GM12891 (cell line): ENCODE data around the gene EHD1.
A peak's percentile ranks its signal among the peaks of the same experiment; 100 is the strongest.

Experiments used
- PAX5 ChIP-seq: IDR thresholded peaks from 2 replicates; pipeline ENCODE4 v1.6.1; 2011; ENCODE audit warnings: low read length, moderate library complexity, mild to moderate bottlenecking; ENCODE audit not compliant: insufficient read depth, severe bottlenecking
- POLR2A ChIP-seq: IDR thresholded peaks from 2 replicates; pipeline ENCODE4 v1.6.1; 2011; ENCODE audit warnings: low read depth, low read length, control low read depth
- POLR2AphosphoS5 ChIP-seq: IDR thresholded peaks from 2 replicates; pipeline ENCODE4 v1.6.1; 2011; ENCODE audit warnings: low read depth, low read length, control low read depth
- POU2F2 ChIP-seq: IDR thresholded peaks from 2 replicates; pipeline ENCODE4 v1.6.1; 2011; ENCODE audit warnings: low read depth, mild to moderate bottlenecking, control low read depth, low read length, moderate library complexity
- SPI1 ChIP-seq: IDR thresholded peaks from 2 replicates; pipeline ENCODE4 v1.6.1; 2011; ENCODE audit warnings: low read depth, low read length, control low read depth
- TAF1 ChIP-seq: IDR thresholded peaks from 2 replicates; pipeline ENCODE4 v1.6.1; 2011; ENCODE audit warnings: low read depth, low read length, control low read depth

DNA sequence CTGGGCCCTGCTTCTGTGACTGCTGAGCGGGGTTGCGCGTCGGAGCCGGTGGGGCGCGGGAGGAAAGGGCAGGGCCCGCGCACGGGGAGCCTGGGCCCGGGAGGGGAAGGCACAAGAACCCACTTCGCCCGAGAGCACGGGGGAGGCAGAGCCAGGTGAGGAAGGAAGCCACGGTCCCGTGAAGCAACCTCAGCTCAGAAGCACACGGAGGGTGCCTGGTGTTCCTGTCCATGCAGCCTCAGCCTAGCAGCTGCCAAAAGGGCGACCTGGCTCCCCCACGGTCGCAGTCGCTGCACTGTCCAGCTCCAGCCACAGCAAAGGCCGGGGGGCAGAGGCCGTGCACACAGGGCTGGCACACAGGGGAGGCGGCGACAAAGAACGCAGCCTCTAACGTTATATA lies 24.7 kb downstream of the EHD1 start:
- TF ChIP-seq POLR2AphosphoS5 = peak; percentile 15; the same call in 1 of the 2 replicates
- no peak for TF ChIP-seq POLR2A
- TF ChIP-seq SPI1 = no peak
- no peak for TF ChIP-seq TAF1
- no peak for TF ChIP-seq POU2F2
- no peak for TF ChIP-seq PAX5
